Measurements from ENCODE around the gene SUN1.
A peak's percentile ranks its signal among the peaks of the same experiment; 100 is the strongest.
"Not testable (repeated sequence)": the region's sequence is repeated elsewhere in the genome, so short reads cannot be mapped to it uniquely, and the experiment has no call there.

SUN1 gene

DNA sequence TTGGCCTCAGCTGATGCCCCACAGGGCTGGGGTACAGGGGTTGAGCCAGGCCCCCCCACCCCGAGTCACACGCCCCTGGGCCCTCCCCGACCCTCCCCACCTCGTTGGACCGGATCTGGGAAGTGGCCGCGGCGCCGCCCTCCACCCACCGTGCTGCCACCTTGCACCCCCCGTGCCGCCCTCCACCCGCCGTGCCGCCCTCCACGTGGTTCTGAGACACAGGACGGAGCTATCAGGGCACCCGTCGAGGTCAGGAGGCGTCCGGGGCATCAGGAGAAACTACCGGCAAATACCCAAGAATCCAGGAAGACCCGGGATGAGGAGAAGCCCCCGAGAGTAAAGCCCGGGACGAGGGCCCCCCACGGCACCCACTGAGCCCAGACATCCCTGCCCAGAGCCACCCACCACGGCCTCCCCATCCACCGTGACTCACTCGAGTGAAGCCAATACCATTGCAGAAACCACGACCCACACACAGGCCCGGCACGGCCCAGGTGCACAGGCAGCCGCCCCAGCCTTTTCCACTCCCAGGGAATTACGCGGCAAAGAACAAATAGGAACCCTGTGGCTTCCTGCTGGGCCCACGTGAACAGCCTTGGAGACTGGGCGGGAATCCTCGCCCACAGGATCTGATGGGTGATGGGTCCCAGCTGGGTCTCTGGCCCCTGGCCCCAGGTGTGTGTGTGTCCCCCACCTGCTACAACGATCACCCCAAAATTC is 88.2 kb downstream of the SUN1 start:
- no peak for DNase-seq (ENCODE audit: low spot score)

DNA sequence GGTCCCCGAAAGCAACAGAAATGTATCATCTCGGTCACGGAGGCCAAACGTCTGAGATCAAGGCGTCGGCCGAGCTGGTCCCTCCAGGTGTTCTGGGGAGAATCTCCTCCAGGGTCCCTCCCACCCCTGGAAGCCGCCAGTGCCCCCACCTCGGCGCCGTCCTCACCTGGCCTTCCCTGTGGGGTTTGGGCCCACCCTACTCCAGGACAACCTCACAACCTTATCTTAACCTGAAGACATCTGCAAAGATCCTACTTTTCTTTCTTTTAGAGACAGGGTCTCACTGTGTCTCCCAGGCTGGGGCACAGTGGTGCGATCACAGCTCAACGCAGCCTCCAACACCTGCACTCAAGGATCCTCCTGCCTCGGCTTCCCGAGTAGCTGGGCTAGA is 88.8 kb downstream of the SUN1 start:
- no peak for DNase-seq (ENCODE audit: low spot score)

DNA sequence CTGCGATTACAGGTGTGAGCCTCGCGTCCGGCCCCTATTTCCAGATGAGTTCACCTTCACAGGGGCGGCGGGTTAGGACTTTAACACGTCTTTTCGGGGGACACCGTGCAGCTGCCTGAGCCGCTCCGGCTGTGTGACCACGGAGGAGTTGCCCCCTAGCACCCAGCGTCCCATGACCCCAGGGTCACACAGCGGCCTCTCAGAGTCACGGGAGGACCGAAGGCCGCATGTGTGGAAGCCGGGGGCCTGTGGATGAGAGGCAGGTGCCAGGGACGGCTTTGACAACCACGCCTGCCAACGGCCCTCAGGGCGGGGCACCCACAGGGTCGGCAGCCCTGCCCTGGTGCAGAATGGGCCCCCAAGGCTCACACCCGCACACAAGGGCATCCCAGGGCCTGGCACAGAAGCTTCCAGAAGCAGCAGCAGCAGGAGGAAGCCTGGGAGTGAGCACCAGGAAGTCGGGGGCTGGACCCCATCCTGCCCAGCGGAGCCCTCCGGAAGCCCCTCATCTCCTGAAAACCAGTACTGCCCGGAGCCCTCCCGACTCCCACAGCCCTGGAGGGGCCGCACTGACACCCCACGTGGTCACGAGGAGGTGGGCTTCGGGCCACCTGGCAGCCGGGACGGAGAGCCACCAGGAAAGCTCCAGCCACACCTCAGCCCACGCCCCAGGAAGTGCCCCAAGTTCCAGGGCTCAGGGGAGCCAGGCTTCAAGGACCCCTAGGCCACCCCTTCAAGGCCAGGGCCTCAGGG is 89.5 kb downstream of the SUN1 start:
- no peak for DNase-seq (ENCODE audit: low spot score)

DNA sequence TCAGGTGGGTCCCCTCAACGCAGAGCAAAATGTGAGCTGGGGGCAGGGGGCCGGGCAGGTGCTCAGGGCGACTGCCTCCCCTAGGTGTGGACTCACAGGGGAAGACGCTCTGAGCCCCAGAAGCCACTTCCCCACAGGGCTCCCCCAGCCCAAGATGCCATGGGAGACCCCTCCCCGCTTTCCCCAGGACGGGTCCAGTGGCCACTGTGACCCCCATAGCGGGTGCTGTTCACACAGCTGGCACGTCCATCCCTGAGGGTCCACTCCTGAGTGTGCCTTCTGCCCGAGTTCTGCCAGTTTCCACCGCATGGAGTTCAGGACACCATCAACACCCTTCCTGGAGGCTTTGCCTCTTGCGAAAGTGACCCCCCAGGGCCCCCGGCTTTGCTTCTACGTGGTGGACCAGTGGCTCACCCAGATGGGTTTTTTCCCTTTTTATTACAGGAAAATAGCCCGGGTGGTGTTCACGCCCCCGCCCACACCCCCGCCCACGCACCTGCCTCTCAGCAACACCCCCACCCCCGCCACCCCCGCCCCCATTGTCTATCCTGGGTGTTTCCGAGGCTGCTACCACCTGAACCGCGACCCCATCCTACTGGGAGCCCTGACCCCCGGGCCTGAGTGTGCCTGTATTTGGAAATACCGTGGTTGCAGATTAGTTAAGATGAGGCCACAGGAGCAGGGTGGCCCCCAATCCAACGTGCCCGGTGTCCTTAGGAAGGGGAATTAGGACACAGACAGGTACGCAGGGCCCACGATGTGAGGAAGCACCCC is 90.2 kb downstream of the SUN1 start:
- DNase-seq (ENCODE audit: low spot score), result no peak

DNA sequence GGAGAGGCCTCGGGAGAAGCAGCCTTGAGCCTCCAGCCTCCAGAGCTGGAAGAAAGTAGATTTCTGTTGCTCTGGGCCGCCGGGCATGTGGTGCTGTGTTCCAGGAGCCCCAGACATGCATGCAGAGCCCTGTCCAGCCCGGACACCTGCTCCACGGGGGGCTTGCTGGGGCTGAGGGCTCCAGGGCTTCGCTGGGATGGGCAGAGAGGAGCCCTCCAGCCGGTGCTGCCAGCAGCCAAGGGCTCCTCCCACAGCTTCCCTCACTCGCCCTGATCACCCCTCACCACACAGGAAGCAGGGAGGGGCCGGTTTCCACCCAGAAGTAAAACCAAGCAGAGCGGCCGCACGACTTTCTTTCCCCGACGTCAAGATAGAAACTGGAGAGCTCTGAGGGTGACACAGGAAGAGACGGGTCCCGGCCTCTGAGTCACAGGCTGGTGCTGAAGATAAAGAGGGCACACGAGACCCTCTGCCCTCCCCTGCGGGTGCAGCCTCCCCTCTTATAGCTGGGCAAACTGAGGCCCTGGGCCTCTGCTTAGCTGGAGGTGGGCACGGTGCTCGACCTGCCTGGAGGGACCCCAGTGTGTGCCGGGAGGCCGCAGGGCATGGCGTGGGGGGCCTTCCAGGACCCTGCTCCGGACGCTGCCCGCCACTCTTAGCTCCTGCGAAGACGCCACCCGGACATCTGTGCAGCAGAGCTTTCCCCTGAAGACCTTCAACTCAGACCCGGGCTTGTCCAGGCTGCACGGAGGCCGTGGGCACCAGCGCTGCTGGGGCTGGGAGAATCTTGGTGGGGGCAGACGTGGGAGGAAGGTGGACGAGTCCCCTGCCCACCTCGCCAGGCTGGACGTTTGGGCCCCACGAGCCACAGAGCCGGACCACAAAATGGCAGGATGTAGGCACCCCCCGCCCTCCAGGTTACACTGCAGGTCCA is 91.1 kb downstream of the SUN1 start:
- peak; percentile 49 for DNase-seq (ENCODE audit: low spot score)

DNA sequence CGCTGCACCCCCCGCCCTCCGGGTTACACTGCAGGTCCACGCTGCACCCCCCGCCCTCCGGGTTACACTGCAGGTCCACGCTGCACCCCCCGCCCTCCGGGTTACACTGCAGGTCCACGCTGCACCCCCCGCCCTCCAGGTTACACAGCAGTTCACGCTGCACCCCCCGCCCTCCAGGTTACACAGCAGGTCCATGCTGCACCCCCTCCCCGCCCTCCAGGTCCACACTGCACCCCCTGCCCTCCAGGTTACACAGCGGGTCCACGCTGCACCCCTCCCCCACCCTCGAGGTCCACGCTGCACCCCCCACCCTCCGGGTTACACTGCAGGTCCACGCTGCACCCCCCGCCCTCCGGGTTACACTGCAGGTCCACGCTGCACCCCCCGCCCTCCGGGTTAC is 91.8 kb downstream of the SUN1 start:
- DNase-seq (ENCODE audit: low spot score), result not testable (repeated sequence)

Measured in AG20443 (cell line).